Type B pancreatic cell (in vitro differentiated cells): ENCODE results near the gene TENM3. TPM values are rescaled to one million over a fixed set of nuclear protein-coding genes. Genes with fewer than 3 reads are reported as not detected.

Experiments
- DNase-seq: peaks from one replicate; pipeline ENCODE4 v3.0.0; 2021; ENCODE audit warnings: mixed read lengths; ENCODE audit not compliant: unreplicated experiment; ENCODE audit errors: extremely low spot score
- H3K27ac Mint-ChIP-seq: 2 replicates; pipeline ENCODE4 v1.8.0; 2021; ENCODE audit warnings: mild to moderate bottlenecking, mixed read lengths
- H3K27me3 Mint-ChIP-seq: 2 replicates; pipeline ENCODE4 v1.8.0; 2021; ENCODE audit warnings: mixed read lengths
- H3K36me3 Mint-ChIP-seq: 2 replicates; pipeline ENCODE4 v1.8.0; 2021; ENCODE audit warnings: mixed read lengths
- H3K4me1 Mint-ChIP-seq: one replicate; pipeline ENCODE4 v1.8.0; 2021; ENCODE audit warnings: mixed read lengths; ENCODE audit not compliant: unreplicated experiment
- H3K4me3 Mint-ChIP-seq: 2 replicates; pipeline ENCODE4 v1.8.0; 2021; ENCODE audit warnings: mild to moderate bottlenecking, mixed read lengths
- H3K9me3 Mint-ChIP-seq: 2 replicates; pipeline ENCODE4 v1.8.0; 2021; ENCODE audit warnings: mixed read lengths
- CTCF ChIP-seq: fragments of 200-600 bp; sonication (generic); conservative IDR thresholded peaks from 2 replicates; pipeline ENCODE4 v1.5.0; 2021; ENCODE audit warnings: antibody characterized with exemption, mild to moderate bottlenecking
- total RNA-seq: library from RNA; stranded (reverse); gene quantifications from 2 replicates; pipeline ENCODE4 v1.2.1, GENCODE V29; 2021; ENCODE audit warnings: low replicate concordance

TENM3 gene
- total RNA-seq, 1 donor from 2014 or later, result 73.5 TPM

GRCh38 chr4:182493377-182493776 lies 250.2 kb downstream of the TENM3 start:
- H3K9me3 Mint-ChIP-seq, result no peaks in the 10 kb centered on the region
- DNase-seq, result no peak
- H3K4me1 Mint-ChIP-seq, result peaks cover 5% of the 10 kb centered on the region
- no peak overlapping the region for H3K4me3 Mint-ChIP-seq
- H3K36me3 Mint-ChIP-seq, result no peaks in the 10 kb centered on the region
- no peak for TF ChIP-seq CTCF
- no peaks in the 10 kb centered on the region for H3K27me3 Mint-ChIP-seq
- H3K27ac Mint-ChIP-seq, result no peak overlapping the region

GRCh38 chr4:182494103-182494502 lies 250.9 kb downstream of the TENM3 start:
- Mint-ChIP-seq H3K4me1 (peaks cover 5% of the 10 kb centered on the region), H3K9me3 (no peaks in the 10 kb centered on the region)

GRCh38 chr4:182495031-182495430 lies 251.8 kb downstream of the TENM3 start:
- Mint-ChIP-seq H3K4me1 (peaks cover 5% of the 10 kb centered on the region), H3K36me3 (no peaks in the 10 kb centered on the region), H3K27ac (no peak overlapping the region)

More at GRCh38 chr4:182494103-182494502, 250.9 kb downstream of the TENM3 start:
- no peak for DNase-seq
- no peak overlapping the region for H3K4me3 Mint-ChIP-seq
- no peak for TF ChIP-seq CTCF
- H3K27ac Mint-ChIP-seq, result no peak overlapping the region
- H3K27me3 Mint-ChIP-seq, result no peaks in the 10 kb centered on the region
- no peaks in the 10 kb centered on the region for H3K36me3 Mint-ChIP-seq

GRCh38 chr4:182495645-182496385 lies 252.6 kb downstream of the TENM3 start:
- no peak for DNase-seq
- no peak overlapping the region for H3K4me3 Mint-ChIP-seq
- H3K9me3 Mint-ChIP-seq, result no peaks in the 10 kb centered on the region
- H3K4me1 Mint-ChIP-seq, result peaks cover 5% of the 10 kb centered on the region
- H3K36me3 Mint-ChIP-seq, result no peaks in the 10 kb centered on the region
- no peaks in the 10 kb centered on the region for H3K27me3 Mint-ChIP-seq
- no peak for TF ChIP-seq CTCF
- no peak overlapping the region for H3K27ac Mint-ChIP-seq

More at GRCh38 chr4:182495031-182495430, 251.8 kb downstream of the TENM3 start:
- no peaks in the 10 kb centered on the region for H3K27me3 Mint-ChIP-seq
- no peak for DNase-seq
- TF ChIP-seq CTCF, result no peak
- H3K9me3 Mint-ChIP-seq, result no peaks in the 10 kb centered on the region
- H3K4me3 Mint-ChIP-seq, result no peak overlapping the region

- no peak for DNase-seq
- Mint-ChIP-seq H3K4me3 (no peak overlapping the region), H3K27ac (no peak overlapping the region), H3K36me3 (no peaks in the 10 kb centered on the region), H3K4me1 (peaks cover 5% of the 10 kb centered on the region), H3K27me3 (no peaks in the 10 kb centered on the region), H3K9me3 (no peaks in the 10 kb centered on the region)
- no peak for TF ChIP-seq CTCF
Measured at GRCh38 chr4:182496408-182496807, 253.2 kb downstream of the TENM3 start.
